H1 (cell line): ENCODE measurements around the gene KLHDC4. TPM values are rescaled to one million over a fixed set of nuclear protein-coding genes. Genes with fewer than 3 reads are reported as not detected.

Source experiments
- BACH1 ChIP-seq: IDR thresholded peaks from 2 replicates; pipeline ENCODE4 v1.6.1; 2012; ENCODE audit warnings: low read length, improper control_type of control experiment
- CHD7 ChIP-seq: fragments of 300-600 bp; sonication (generic); IDR thresholded peaks from 2 replicates; pipeline ENCODE4 v1.7.1; 2012; ENCODE audit warnings: low read length, moderate library complexity, mild to moderate bottlenecking, inconsistent platforms; ENCODE audit not compliant: insufficient replicate concordance
- MAFK ChIP-seq: IDR thresholded peaks from 2 replicates; pipeline ENCODE4 v1.6.1; 2012; ENCODE audit warnings: low read depth, mild to moderate bottlenecking, improper control_type of control experiment, low read length
- RAD21 ChIP-seq, 2 experiments: IDR thresholded peaks in 1 of 2; conservative IDR thresholded peaks in 1 of 2; 2 replicates each; pipeline ENCODE4 v1.6.1; 2011; ENCODE audit warnings: low read depth in 2 of 2, low read length in 2 of 2, improper control_type of control experiment in 1 of 2, inconsistent platforms in 1 of 2, mild to moderate bottlenecking in 1 of 2, moderate library complexity in 1 of 2
- SP1 ChIP-seq: IDR thresholded peaks from 2 replicates; pipeline ENCODE4 v1.6.1; 2011; ENCODE audit warnings: low read depth, low read length
- SUZ12 ChIP-seq: fragments of 200-600 bp; sonication (generic); IDR thresholded peaks from 2 replicates; pipeline ENCODE4 v1.6.1; 2012; ENCODE audit warnings: mild to moderate bottlenecking, inconsistent platforms, low read length, moderate library complexity, mixed read lengths
- TAF1 ChIP-seq: IDR thresholded peaks from 2 replicates; pipeline ENCODE4 v1.6.1; 2011; ENCODE audit warnings: mild to moderate bottlenecking, low read depth, low read length
- polyA plus RNA-seq, 7 experiments: library from polyadenylated mRNA; depleted of rRNA in 3 of 7; stranded (reverse) in 5 of 7; unstranded in 2 of 7; fragments of >200 nt in 5 of 7; fragments of 200-250 nt in 2 of 7; gene quantifications; 1 replicate in 5 of 7; 2 replicates in 1 of 7; 4 replicates in 1 of 7; pipeline versions ENCODE4 v1.2.1 to v1.2.3, GENCODE V29; 2011 to 2013; ENCODE audit warnings: missing spikeins in 2 of 7, mixed read lengths in 2 of 7
- total RNA-seq: library from RNA; stranded (reverse); fragmentation: NEBNext Ultra II Directional; extraction: Animal tissue kit (Norgen Biotek cat#: 25700); gene quantifications from 2 replicates; pipeline ENCODE4 v1.2.1, GENCODE V29; 2021

The KLHDC4 gene
- total and polyA plus RNA-seq, 2 of the 8 experiments (the other 6 are each of a cell fraction or from before 2014, with no cell fraction given): 23.7 to 63.9 TPM

GRCh38 chr16:87698676-87699199 is 67.0 kb downstream of the KLHDC4 start (continued):
- TF ChIP-seq CHD7: no peak
- no peak for TF ChIP-seq SP1
- TF ChIP-seq BACH1: no peak
- no peak for TF ChIP-seq RAD21 (IDR thresholded peaks at IDR 0.05 in 1 of 2, conservative IDR thresholded peaks at IDR 0.05 in 1 of 2; ENCODE audit: low read depth in 2 of 2, low read length in 2 of 2)
- TF ChIP-seq SUZ12: no peak
- TF ChIP-seq TAF1: no peak
- no peak for TF ChIP-seq MAFK
